Stimulated activated CD4-positive, alpha-beta T cell treated with anti-CD3 and anti-CD28 coated beads, Interleukin-4, amount 100 ng/mL, for 24 hours (primary cell): ENCODE results near the gene TMEM131.
"Not testable (repeated sequence)": the region's sequence is repeated elsewhere in the genome, so short reads cannot be mapped to it uniquely, and the experiment has no call there.

Source experiments
- DNase-seq: peaks from one replicate; pipeline ENCODE4 v3.0.0-alpha.2; 2020

TMEM131 gene

GRCh38 chr2:97717613-97717995 is 278.1 kb downstream of the TMEM131 start:
- no peak for DNase-seq

GRCh38 chr2:97716695-97717612 is 278.8 kb downstream of the TMEM131 start:
- DNase-seq = no peak

GRCh38 chr2:97715951-97716694 is 279.6 kb downstream of the TMEM131 start:
- DNase-seq = no peak

GRCh38 chr2:97714950-97715652 is 280.6 kb downstream of the TMEM131 start:
- no peak for DNase-seq

GRCh38 chr2:97714084-97714949 is 281.4 kb downstream of the TMEM131 start:
- DNase-seq = peak; percentile 40

GRCh38 chr2:97713296-97714083 is 282.3 kb downstream of the TMEM131 start, which contains the start of gene ZAP70:
Gene ZAP70 (plus strand): TSS chr2:97713576. CDS start chr2:97724037, 10,461 bp downstream.
- peak; percentile 60 for DNase-seq

- peak; percentile 62 for DNase-seq
These were observed 283.0 kb downstream of the TMEM131 start for GRCh38 chr2:97712693-97713295.

GRCh38 chr2:97712175-97712574 is 283.6 kb downstream of the TMEM131 start:
- not testable (repeated sequence) for DNase-seq

GRCh38 chr2:97711394-97711711 is 284.4 kb downstream of the TMEM131 start:
- DNase-seq = no peak

- no peak for DNase-seq
These were observed 287.1 kb downstream of the TMEM131 start for GRCh38 chr2:97708608-97709007.

- no peak for DNase-seq
These were observed 287.7 kb downstream of the TMEM131 start for GRCh38 chr2:97708048-97708380.

- no peak for DNase-seq
These were observed 288.2 kb downstream of the TMEM131 start for GRCh38 chr2:97707362-97708047.

GRCh38 chr2:97706708-97707345 is 288.9 kb downstream of the TMEM131 start:
- DNase-seq = no peak
